ENCODE results near the gene TBKBP1. TPM values are rescaled to one million over a fixed set of nuclear protein-coding genes. Genes with fewer than 3 reads are reported as not detected.

TBKBP1 gene
- total and polyA plus RNA-seq, 4 experiments from 2014 or later = 0.49 to 7.4 (median 3.7) TPM

DNA sequence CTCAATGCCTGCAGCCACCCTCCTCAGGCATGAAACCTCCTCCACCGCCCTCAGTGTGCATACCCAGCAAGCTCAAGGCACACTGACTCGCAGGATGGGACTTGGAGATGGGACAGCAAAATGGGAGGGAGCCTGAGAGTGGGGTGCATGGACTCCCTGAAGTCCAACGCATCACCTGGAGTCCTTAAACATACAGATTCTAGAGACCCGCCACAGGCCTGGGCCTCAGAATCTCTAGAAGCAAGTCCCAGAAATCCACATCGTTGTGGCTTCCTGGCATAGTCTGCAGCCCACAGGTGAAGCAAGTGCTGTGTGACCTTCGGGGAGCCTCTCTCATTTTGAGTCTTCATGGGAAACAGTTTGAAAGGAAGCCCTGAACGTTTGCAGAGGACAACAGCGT, 35.5 kb downstream of the TBKBP1 start:
- no peak for DNase-seq
- peak overlapping the region in 2 of 7 donors; percentile 70 to 88 for H3K27ac Mint-ChIP-seq
- Histone ChIP-seq H3K36me3 (ENCODE audit: insufficient read depth, low read length) (no peaks in the 10 kb centered on the region), H3K27me3 (ENCODE audit: insufficient read depth, low read length) (no peaks in the 10 kb centered on the region), H3K9me3 (ENCODE audit: control insufficient read depth in 1 of 2, low read length in 2 of 2) (no peaks in the 10 kb centered on the region), H3K4me3 (ENCODE audit: low read length in 2 of 2) (no peak overlapping the region), H3K4me1 (ENCODE audit: insufficient read depth, low read length) (peaks cover 21% of the 10 kb centered on the region), H3K27ac (ENCODE audit: low read depth, low read length) (no peak overlapping the region)
- intact Hi-C loops (cut with micrococcal nuclease) = no loop called here
- CTCF ChIA-PET (ENCODE audit: partially characterized antibody) = interaction anchor here (2.0 kb wide), 1 partner anchor 10 kb away, joined by 7 read pairs; no protein-coding TSS in a partner anchor
- peak overlapping the region in 2 of 8 donors; percentile 25 to 41 for H3K4me3 Mint-ChIP-seq
- no peaks in the 10 kb centered on the region for H3K9me3 Mint-ChIP-seq
- H3K27me3 Mint-ChIP-seq = peaks cover 0 to 1% of the 10 kb centered on the region in 2 donors
- peaks cover 0 to 6% of the 10 kb centered on the region in 2 donors for H3K36me3 Mint-ChIP-seq
- peaks cover 19 to 85% (median 36%) of the 10 kb centered on the region in 4 donors for H3K4me1 Mint-ChIP-seq
- POLR2A ChIA-PET (ENCODE audit: partially characterized antibody) = interaction anchor here (2.0 kb wide), 1 partner anchor 11 kb away, joined by 8 read pairs; no protein-coding TSS in a partner anchor

DNA sequence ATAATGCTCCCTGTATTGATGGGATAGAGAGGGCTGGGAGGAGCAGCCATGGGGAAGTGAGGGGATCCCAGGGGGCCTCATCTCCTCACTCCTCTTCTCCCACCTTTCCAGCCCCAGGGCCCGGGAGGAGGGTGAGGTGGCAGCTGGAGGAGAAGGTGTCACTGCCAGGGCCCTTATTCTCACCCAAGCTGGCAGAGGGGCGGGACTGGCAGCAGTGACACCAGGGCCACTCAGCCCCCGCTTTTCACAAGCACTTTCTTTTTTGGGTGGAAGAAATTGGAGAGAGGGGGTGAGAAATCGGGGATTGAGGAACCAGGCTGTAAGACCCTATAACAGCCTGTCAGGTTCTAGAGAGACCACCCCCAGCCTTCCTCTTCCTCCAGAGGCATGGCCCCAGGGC, 36.7 kb downstream of the TBKBP1 start:
- no peak overlapping the region for H3K27ac ChIP-seq (ENCODE audit: low read depth, low read length)
- ChIA-PET CTCF (ENCODE audit: partially characterized antibody) (interaction anchor here (0.7 to 3.9 kb wide), 6 partner anchors 9 to 34 kb away, joined by 3 to 62 read pairs (median 6); partner anchors contain the start of gene TBKBP1), POLR2A (ENCODE audit: partially characterized antibody) (interaction anchor here (2.0 to 8.0 kb wide), 3 partner anchors 9 to 27 kb away, joined by 8 to 145 read pairs (median 22); no protein-coding TSS in a partner anchor)
- Mint-ChIP-seq H3K36me3 (peaks cover 0 to 11% of the 10 kb centered on the region in 2 donors), H3K27me3 (peaks cover 0 to 1% of the 10 kb centered on the region in 2 donors), H3K4me1 (peaks cover 21 to 89% (median 44%) of the 10 kb centered on the region in 4 donors), H3K27ac (peak overlapping the region in 2 of 7 donors; percentile 36 to 88), H3K9me3 (no peaks in the 10 kb centered on the region), H3K4me3 (peak overlapping the region in 1 of 8 donors; percentile 49)
- H3K9me3 ChIP-seq (ENCODE audit: control insufficient read depth in 1 of 2, low read length in 2 of 2) = no peaks in the 10 kb centered on the region
- no peaks in the 10 kb centered on the region for H3K36me3 ChIP-seq (ENCODE audit: insufficient read depth, low read length)
- no peak for DNase-seq
- intact Hi-C loops (cut with micrococcal nuclease) = no loop called here
- no peak overlapping the region for H3K4me3 ChIP-seq (ENCODE audit: low read length in 2 of 2)
- H3K27me3 ChIP-seq (ENCODE audit: insufficient read depth, low read length) = no peaks in the 10 kb centered on the region
- peaks cover 22% of the 10 kb centered on the region for H3K4me1 ChIP-seq (ENCODE audit: insufficient read depth, low read length)

DNA sequence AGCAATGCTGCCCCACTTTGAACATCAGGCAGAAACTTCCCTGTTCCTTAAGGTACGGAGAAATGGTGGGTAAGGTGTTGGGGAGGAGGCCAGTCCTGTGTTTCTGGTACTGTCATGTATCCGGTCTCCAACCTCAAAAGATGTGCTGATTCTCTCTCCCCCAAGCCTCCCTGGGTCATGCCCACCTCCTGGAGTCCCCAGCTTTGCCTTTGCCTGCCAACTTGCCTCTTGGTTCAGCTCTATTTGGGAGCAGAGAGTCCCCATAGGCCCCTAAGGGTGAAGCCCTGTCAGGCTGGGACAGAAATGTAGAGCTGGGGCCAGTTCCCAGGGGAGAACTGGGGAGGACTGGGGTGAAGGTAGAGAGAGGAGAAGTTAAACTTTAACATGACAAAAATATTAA, 37.4 kb downstream of the TBKBP1 start:
- H3K4me3 Mint-ChIP-seq = peak overlapping the region in 3 of 8 donors; percentile 13 to 49 (median 20)
- intact Hi-C loops (cut with micrococcal nuclease) = no loop called here
- no peak for DNase-seq

DNA sequence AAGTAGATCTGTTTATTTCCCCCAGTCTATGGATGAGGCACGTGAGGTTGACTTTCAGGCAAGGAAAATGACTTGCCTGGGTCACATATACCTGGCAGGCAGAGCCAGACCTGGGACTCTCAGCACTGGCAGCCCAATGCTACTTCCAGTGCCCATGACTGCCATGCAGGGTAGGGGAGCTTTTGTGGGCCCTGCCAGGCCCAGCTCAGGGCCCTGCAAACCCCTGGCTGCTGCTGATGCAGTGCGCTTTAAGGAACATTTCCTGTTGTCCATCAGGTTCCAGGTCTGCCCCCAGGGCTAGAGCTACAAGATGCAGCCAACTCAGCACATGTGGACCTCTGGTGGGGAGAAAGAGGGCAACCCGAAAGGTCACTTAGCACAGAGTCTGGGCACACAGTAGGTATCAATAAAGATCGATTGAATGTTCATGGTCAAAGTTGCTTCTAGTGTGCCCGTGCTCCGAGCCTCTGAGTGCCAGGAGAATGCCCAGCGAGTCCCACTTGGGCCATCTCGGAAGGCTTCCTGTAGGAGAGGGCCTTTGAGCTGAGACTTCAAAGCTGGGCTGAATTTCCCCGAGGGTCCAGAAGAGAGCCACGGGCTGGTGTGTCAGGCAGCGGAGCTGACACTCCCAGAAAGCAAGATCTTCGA, 38.6 kb downstream of the TBKBP1 start:
- H3K27ac ChIP-seq (ENCODE audit: low read depth, low read length) = peak overlapping the region; percentile 70

More for the DNA sequence above, 37.4 kb downstream of the TBKBP1 start:
- H3K36me3 ChIP-seq (ENCODE audit: insufficient read depth, low read length) = no peaks in the 10 kb centered on the region
- peaks cover 30% of the 10 kb centered on the region for H3K4me1 ChIP-seq (ENCODE audit: insufficient read depth, low read length)
- Mint-ChIP-seq H3K4me1 (peaks cover 26 to 89% (median 44%) of the 10 kb centered on the region in 4 donors), H3K36me3 (peaks cover 0 to 11% of the 10 kb centered on the region in 2 donors), H3K27ac (peak overlapping the region in 5 of 7 donors; percentile 4 to 88 (median 21)), H3K9me3 (no peaks in the 10 kb centered on the region), H3K27me3 (peaks cover 0 to 1% of the 10 kb centered on the region in 2 donors)
- no peak overlapping the region for H3K4me3 ChIP-seq (ENCODE audit: low read length in 2 of 2)
- no peak overlapping the region for H3K27ac ChIP-seq (ENCODE audit: low read depth, low read length)
- POLR2A ChIA-PET (ENCODE audit: partially characterized antibody) = interaction anchor here (2.8 to 8.0 kb wide), 4 partner anchors 9 to 81 kb away, joined by 22 to 145 read pairs (median 44); partner anchors contain the start of gene KPNB1
- H3K9me3 ChIP-seq (ENCODE audit: control insufficient read depth in 1 of 2, low read length in 2 of 2) = no peaks in the 10 kb centered on the region
- no peaks in the 10 kb centered on the region for H3K27me3 ChIP-seq (ENCODE audit: insufficient read depth, low read length)
- CTCF ChIA-PET (ENCODE audit: partially characterized antibody) = interaction anchor here (0.7 to 3.9 kb wide), 8 partner anchors 9 to 100 kb away, joined by 3 to 62 read pairs (median 12); partner anchors contain the start of genes LRRC46, MRPL10 and TBKBP1

DNA sequence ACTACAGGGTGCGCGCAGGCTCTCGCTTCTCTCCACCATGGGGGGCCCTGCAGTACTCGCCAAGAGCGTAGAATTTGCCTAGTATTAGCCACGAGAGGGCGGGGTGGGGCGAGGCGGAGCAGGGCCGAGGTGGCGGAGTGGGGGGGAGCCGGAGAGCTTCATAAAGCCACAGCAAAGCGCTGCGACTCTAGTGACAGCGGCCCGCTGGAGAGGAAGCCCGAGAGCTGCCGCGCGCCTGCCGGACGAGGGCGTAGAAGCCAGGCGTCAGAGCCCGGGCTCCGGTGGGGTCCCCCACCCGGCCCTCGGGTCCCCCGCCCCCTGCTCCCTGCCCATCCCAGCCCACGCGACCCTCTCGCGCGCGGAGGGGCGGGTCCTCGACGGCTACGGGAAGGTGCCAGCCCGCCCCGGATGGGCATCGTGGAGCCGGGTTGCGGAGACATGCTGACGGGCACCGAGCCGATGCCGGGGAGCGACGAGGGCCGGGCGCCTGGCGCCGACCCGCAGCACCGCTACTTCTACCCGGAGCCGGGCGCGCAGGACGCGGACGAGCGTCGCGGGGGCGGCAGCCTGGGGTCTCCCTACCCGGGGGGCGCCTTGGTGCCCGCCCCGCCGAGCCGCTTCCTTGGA, 39.2 kb downstream of the TBKBP1 start, which contains the start of gene TBX21:
TBX21 (plus strand) TSS at position 190 of the 627 bp plus-strand sequence; CDS start at position 409, 219 bp downstream.
- intact Hi-C loops (cut with micrococcal nuclease) = loop anchor here (1.0 kb wide), 3 partner anchors 12 to 43 kb away; no protein-coding TSS in a partner anchor
- peaks cover 31 to 83% (median 44%) of the 10 kb centered on the region in 4 donors for H3K4me1 Mint-ChIP-seq

More for the DNA sequence above, 38.6 kb downstream of the TBKBP1 start:
- peaks cover 0 to 11% of the 10 kb centered on the region in 2 donors for H3K36me3 Mint-ChIP-seq
- no peaks in the 10 kb centered on the region for H3K9me3 ChIP-seq (ENCODE audit: control insufficient read depth in 1 of 2, low read length in 2 of 2)
- CTCF ChIA-PET (ENCODE audit: partially characterized antibody) = interaction anchor here (0.8 to 3.9 kb wide), 22 partner anchors 9 to 110 kb away, joined by 3 to 62 read pairs (median 4); partner anchors contain the start of gene TBKBP1
- peaks cover 31 to 89% (median 45%) of the 10 kb centered on the region in 4 donors for H3K4me1 Mint-ChIP-seq
- DNase-seq = no peak
- H3K4me1 ChIP-seq (ENCODE audit: insufficient read depth, low read length) = peaks cover 39% of the 10 kb centered on the region
- no peaks in the 10 kb centered on the region for H3K9me3 Mint-ChIP-seq
- H3K4me3 ChIP-seq (ENCODE audit: low read length in 2 of 2) = peak overlapping the region in 1 of 2 donors; percentile 1
- no peaks in the 10 kb centered on the region for H3K27me3 ChIP-seq (ENCODE audit: insufficient read depth, low read length)
- peak overlapping the region; percentile 66 to 91 (median 86) for H3K27ac Mint-ChIP-seq
- intact Hi-C loops (cut with micrococcal nuclease) = loop anchor here (1.0 kb wide), 3 partner anchors 11 to 44 kb away; no protein-coding TSS in a partner anchor
- H3K4me3 Mint-ChIP-seq = peak overlapping the region; percentile 68 to 91 (median 76)
- POLR2A ChIA-PET (ENCODE audit: partially characterized antibody) = interaction anchor here (0.7 to 8.0 kb wide), 18 partner anchors 9 to 208 kb away, joined by 3 to 145 read pairs (median 7); partner anchors contain the start of genes KPNB1, LRRC46, MRPL10 and OSBPL7
- peaks cover 0 to 1% of the 10 kb centered on the region in 2 donors for H3K27me3 Mint-ChIP-seq
- H3K36me3 ChIP-seq (ENCODE audit: insufficient read depth, low read length) = no peaks in the 10 kb centered on the region

DNA sequence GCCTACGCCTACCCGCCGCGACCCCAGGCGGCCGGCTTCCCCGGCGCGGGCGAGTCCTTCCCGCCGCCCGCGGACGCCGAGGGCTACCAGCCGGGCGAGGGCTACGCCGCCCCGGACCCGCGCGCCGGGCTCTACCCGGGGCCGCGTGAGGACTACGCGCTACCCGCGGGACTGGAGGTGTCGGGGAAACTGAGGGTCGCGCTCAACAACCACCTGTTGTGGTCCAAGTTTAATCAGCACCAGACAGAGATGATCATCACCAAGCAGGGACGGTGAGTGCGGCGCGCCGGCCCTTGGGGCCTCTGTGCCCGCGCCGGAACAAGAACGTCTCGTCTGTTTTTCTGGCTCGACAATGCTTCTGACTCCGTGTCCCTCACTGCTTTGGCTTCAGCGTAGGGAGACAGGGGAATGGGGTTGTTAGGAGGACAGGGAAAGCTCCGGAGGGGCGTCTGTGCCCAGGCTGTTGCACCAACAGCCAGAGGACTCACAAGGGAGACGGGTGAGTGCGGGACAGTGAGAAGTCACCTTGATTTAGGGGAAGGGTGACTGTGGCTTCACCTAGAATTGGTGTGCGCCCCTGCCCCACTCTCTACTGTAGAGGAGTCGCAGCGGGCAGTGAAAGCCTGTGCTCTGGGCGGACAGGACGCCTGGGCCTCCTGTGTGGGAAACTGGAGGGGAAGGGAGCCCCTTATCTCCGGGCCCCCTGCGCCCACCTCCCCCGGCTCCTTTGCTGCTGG, 39.9 kb downstream of the TBKBP1 start:
- H3K27ac ChIP-seq (ENCODE audit: low read depth, low read length) = peak overlapping the region; percentile 70
- H3K4me3 Mint-ChIP-seq = peak overlapping the region; percentile 92 to 100 (median 100)
- H3K9me3 ChIP-seq (ENCODE audit: control insufficient read depth in 1 of 2, low read length in 2 of 2) = no peaks in the 10 kb centered on the region
- H3K36me3 Mint-ChIP-seq = peaks cover 0 to 11% of the 10 kb centered on the region in 2 donors
- peaks cover 0 to 1% of the 10 kb centered on the region in 2 donors for H3K27me3 Mint-ChIP-seq
- POLR2A ChIA-PET (ENCODE audit: partially characterized antibody) = interaction anchor here (0.7 to 8.0 kb wide), 22 partner anchors 8 to 411 kb away, joined by 3 to 145 read pairs (median 6); partner anchors contain the start of genes CDK5RAP3, EFCAB13, KPNB1 and LRRC46
- peak in 1 of 5 donors; percentile 29 for DNase-seq
- CTCF ChIA-PET (ENCODE audit: partially characterized antibody) = interaction anchor here (0.8 to 3.9 kb wide), 22 partner anchors 8 to 75 kb away, joined by 3 to 62 read pairs (median 4); partner anchors contain the start of gene TBKBP1
- H3K36me3 ChIP-seq (ENCODE audit: insufficient read depth, low read length) = no peaks in the 10 kb centered on the region
- H3K4me3 ChIP-seq (ENCODE audit: low read length in 2 of 2) = peak overlapping the region; percentile 72 to 83
- H3K27ac Mint-ChIP-seq = peak overlapping the region; percentile 85 to 99 (median 97)
- intact Hi-C loops (cut with micrococcal nuclease) = loop anchor here (1.0 kb wide), 3 partner anchors 13 to 42 kb away; no protein-coding TSS in a partner anchor
- peaks cover 33 to 84% (median 46%) of the 10 kb centered on the region in 4 donors for H3K4me1 Mint-ChIP-seq
- H3K4me1 ChIP-seq (ENCODE audit: insufficient read depth, low read length) = peaks cover 43% of the 10 kb centered on the region
- H3K9me3 Mint-ChIP-seq = no peaks in the 10 kb centered on the region
- H3K27me3 ChIP-seq (ENCODE audit: insufficient read depth, low read length) = no peaks in the 10 kb centered on the region

More for the DNA sequence above, 39.2 kb downstream of the TBKBP1 start, which contains the start of gene TBX21:
- Histone ChIP-seq H3K4me3 (ENCODE audit: low read length in 2 of 2) (peak within 1 kb of the TSS; percentile 72 to 83), H3K4me1 (ENCODE audit: insufficient read depth, low read length) (peaks cover 40% of the 10 kb centered on the region), H3K27ac (ENCODE audit: low read depth, low read length) (peak within 1 kb of the TSS; percentile 70), H3K27me3 (ENCODE audit: insufficient read depth, low read length) (no peaks in the 10 kb centered on the region), H3K36me3 (ENCODE audit: insufficient read depth, low read length) (no peaks in the 10 kb centered on the region), H3K9me3 (ENCODE audit: control insufficient read depth in 1 of 2, low read length in 2 of 2) (no peaks in the 10 kb centered on the region)
- H3K4me3 Mint-ChIP-seq = peak within 1 kb of the TSS; percentile 92 to 100 (median 100)
- ChIA-PET CTCF (ENCODE audit: partially characterized antibody) (interaction anchor here (0.8 to 3.9 kb wide), 22 partner anchors 9 to 110 kb away, joined by 3 to 62 read pairs (median 4); partner anchors contain the start of gene TBKBP1), POLR2A (ENCODE audit: partially characterized antibody) (interaction anchor here (0.7 to 8.0 kb wide), 19 partner anchors 8 to 238 kb away, joined by 3 to 145 read pairs (median 6); partner anchors contain the start of genes CDK5RAP3, KPNB1, LRRC46 and MRPL10)
- H3K27me3 Mint-ChIP-seq = peaks cover 0 to 1% of the 10 kb centered on the region in 2 donors
- H3K9me3 Mint-ChIP-seq = no peaks in the 10 kb centered on the region
- peaks cover 0 to 11% of the 10 kb centered on the region in 2 donors for H3K36me3 Mint-ChIP-seq
- peak; percentile 87 to 93 (median 88) for DNase-seq
- peak within 1 kb of the TSS; percentile 85 to 99 (median 97) for H3K27ac Mint-ChIP-seq
